GM21515 (cell line): Measurements from ENCODE around the gene SIN3B.

Source experiments
- ATAC-seq: cut with Tn5 transposase; IDR thresholded peaks from one replicate; pipeline ENCODE4 v1.9.1; 2021; ENCODE audit not compliant: unreplicated experiment

Gene SIN3B

DNA sequence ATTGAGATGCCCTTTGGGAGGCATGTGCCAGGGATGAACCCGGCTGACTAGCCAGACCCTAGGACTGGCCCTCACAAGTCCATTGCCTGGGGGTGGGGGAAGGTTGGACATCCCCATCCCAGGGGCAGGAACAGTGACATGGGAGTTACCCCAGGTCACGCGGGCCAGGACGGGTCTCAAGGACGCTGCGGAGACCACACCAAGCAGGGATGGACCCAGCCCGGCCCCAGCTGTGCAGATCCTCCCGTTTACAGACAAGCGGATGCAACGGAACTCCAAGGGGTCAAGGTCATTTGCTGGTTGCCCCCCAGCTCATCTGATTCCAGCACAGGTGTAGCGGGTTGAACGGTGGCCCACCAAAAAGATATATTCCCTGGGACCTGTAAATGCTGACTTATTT lies 79.6 kb downstream of the SIN3B start:
- ATAC-seq, result no peak

DNA sequence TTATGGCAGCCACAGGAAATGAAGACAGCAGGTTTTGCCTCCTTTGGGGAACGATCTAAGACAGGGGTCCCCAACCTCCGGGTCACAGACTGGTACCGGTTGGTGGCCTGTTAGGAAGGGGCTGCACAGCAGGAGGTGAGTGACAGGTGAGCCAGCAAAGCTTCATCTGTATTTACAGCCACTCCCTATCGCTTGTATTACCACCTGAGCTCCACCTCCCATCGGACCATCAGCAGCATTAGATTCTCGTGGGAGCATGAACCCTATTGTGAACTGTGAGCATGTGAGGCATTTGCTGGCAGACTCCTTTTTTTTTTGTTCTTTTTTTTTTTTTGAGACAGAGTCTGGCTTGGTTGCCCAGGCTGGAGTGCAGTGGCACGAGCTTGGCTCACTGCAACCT lies 81.8 kb downstream of the SIN3B start:
- ATAC-seq, result no peak

DNA sequence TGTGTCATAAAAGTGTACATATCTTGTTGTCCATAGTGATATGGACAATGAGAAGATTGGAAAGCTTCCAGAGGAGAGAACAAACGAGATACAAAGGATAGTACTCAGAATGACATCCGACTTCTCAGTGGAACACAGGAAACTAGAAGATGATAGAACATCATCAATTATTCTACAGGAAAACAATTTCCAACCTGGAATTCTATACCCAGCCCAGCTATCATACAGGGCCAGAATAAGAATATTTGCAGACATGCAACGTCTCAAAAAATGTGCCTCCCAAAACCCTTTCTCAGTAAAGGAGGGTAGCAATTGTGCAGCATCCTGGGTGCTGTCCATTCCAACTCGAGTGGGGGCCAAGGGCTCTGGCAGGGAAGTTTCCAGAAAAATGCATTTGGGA lies 83.6 kb downstream of the SIN3B start:
- ATAC-seq, result no peak

- no peak for ATAC-seq
Observed at GRCh38 chr19:16914421-16914820, 85.2 kb downstream of the SIN3B start.

DNA sequence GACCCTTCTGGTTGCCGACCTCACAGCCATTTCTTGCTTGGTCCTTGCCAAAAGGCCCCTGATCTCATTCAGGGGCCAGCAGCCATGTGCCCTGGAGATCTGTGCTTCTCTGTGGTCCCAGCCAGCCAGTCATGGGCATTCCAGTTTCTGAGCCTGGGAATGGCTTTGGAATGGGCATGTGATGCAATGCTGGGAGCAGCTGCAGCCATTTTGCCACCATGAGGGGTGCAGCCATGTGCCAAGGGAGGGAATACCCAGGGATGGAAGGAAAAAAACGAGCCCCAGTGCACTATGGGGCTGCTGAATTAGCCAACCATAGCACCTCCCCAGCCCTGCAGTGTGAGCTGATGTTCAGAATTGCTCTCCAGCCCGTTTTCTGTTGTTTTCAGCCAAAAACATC lies 85.9 kb downstream of the SIN3B start:
- no peak for ATAC-seq

- no peak for ATAC-seq
Observed at GRCh38 chr19:16915734-16916133, 86.5 kb downstream of the SIN3B start.

- no peak for ATAC-seq
Observed at GRCh38 chr19:16917401-16917800, 88.2 kb downstream of the SIN3B start.

DNA sequence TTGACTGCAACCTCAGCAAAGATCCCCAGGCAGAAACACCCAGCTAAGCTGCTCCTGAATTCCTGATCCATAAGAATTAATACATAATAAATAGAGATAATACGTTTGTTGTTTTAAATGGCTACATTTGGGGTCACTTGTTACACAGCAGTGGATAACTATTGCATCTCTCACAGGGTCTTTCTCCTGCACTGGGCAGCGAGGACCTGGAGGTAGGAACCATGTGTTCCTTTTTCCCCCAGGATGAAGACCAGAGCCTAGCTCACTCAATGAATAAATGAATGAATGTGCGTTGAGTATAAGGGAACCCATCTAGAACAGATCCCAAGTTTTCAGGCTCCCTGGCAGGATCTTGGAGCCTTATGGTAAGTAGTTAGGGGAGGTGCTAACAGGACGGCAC lies 90.3 kb downstream of the SIN3B start:
- ATAC-seq, result no peak

DNA sequence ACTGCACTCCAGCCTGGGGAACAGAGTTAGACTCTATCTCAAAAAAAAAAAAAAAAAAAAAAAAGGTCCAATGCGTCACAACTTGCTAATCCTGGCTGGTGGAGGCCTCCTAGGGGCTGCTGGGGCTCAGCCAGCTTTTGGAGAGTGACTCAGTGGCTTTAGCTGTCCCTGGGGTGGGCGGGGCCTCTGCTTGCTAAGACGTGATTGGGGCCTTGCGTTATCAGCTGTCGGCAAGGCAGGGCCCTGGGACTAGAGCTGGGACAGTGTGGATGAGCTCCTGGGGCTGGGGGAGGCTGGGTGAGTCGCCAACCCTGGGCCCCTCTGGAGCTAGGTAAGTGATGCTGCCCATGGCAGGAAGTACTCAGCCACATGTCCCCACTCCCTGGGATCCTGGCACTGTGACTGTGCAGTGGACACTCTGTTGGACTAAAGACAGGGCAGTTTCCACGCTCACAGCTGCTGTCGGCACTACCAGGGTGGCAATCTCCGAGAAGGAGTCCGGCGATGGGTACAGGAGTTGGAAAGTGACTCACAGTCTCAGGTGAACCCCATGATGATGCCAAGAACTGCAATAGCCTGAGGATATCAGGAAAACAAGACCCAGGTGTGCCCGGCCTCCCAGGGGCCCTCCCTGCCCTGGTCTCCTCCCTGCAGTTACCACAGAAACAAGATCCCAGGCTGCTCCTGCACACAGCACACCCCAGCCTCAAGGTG lies 91.8 kb downstream of the SIN3B start:
- ATAC-seq, result no peak

DNA sequence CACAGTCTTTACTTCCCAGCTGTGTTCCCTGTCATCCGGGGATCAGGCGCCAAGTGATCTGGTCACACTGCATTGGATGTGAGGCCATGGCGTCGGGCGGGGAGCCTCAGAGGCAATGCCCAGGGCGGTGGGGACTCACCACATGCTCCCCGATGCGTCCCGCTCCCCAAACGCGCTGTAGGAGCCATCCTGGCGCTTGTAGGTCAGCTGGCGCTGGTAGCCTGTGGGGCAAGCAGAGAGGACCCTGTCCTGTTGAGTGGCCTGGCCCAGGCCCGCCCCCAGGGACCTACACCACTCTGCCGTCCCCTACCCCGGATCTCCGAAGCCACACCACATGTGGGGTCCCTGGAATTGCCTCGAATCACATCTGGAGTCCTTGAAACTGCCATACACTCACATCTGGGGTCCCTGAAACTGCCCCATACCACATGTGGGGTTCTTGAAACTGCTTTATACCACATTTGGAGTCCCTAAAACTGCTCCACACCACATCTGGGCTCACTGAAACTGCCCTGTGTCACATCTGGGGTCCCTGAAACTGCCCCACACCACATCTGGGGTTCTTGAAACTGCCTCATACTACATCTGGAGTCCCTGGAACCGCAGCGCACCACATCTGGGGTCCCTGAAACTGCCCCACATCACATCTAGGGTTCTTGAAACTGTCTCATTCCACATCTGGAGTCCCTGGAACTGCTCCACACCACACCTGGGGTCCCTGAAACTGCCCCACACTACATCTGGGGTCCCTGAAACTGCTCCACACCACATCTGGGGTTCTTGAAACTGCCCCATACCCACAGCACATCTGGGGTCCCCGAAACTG lies 92.8 kb downstream of the SIN3B start:
- no peak for ATAC-seq

- ATAC-seq, result no peak
Observed at GRCh38 chr19:16922592-16922934, 93.4 kb downstream of the SIN3B start.

DNA sequence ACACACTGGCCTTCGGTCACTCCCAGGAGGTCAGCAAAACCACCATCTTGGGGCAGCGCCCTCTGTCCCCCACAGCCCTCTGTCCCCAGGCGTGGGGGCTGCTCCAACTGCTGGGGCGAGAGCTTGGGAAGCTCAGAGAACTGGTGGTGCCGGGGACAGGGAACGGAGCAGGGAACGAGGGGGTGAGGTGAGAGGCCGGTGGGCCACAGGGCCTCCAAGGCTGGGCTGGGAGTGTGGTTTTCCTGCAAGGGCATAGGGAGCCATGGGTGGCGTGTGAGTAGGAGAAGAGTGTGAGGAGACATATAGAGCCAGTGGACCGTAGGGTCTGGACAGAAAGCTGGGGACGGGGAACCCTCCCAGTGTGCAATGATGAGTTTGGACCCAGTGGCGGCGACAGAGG lies 93.8 kb downstream of the SIN3B start:
- no peak for ATAC-seq

DNA sequence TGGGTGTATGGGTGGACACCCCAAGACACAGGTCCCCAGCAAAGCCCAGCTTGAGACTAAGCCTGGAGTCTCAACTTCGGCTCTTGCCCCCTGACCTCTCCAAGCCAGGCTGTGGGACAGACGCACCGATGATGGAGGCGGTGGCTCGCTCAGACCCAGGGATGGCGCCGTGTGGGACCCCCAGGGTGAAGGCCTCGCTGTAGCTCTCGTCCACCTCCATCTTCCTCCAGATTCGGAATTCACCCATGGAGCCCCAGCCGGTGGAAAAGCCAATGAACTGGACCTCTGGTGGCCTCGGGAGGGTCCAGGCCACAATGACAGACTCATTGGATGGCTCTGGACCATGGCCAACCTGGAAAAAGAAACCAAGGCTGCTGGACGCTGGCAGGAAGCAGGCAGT lies 98.7 kb downstream of the SIN3B start:
- ATAC-seq, result no peak

DNA sequence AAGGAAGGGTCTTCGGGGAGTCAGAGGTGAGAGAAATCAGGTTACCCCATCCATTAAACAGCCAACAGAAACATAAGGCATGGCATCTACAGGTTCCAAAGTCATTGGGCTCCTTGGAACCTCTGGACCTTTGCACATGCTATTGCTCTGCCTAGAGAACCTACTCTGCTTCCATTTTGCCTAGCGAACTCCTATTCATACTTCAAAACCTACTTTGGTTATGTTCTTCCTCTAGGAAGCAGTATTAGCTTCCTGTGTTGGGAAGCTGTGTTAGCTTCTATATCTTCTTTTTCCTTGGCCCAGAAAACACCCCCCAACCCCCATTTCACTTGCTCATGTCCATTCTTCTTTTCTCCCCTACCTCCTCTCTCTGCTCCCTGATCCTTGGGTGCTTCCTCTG lies 99.2 kb downstream of the SIN3B start:
- ATAC-seq, result no peak

DNA sequence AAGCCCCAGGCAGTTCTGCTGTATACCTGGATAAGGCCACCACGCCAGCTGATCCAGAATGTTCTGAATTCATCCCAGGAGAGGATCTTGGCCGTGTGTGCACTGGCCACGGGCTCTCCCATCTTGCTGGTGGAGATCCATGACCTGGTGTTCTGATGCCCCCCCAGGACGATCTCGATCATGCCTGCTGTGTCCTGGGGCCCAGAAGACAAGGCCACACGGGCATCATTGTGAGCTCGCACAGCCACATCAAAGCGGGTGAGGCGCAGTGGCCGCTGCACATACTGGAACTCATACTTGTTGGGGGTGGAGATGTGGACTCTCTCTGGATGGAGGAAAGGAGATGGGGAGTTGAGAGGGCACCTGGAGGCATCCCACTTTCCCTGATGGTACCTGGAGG lies 99.7 kb downstream of the SIN3B start:
- ATAC-seq, result no peak
